Parathyroid adenoma (tissue), 2 donors: ENCODE results near the gene NRXN3.

Experiments used
- H2AFZ ChIP-seq: fragments of 300-600 bp; sonication (generic); one replicate; pipeline ENCODE4 v1.7.0; 2017; ENCODE audit warnings: antibody characterized with exemption, mild to moderate bottlenecking
- H3K27ac ChIP-seq: fragments of 300-600 bp; sonication (generic); one replicate; pipeline ENCODE4 v1.7.0; 2017
- H3K27me3 ChIP-seq: fragments of 300-600 bp; sonication (generic); one replicate; pipeline ENCODE4 v1.7.0; 2017; ENCODE audit warnings: low read length; ENCODE audit not compliant: control insufficient read depth, insufficient read depth
- H3K36me3 ChIP-seq: fragments of 300-600 bp; sonication (generic); one replicate; pipeline ENCODE4 v1.7.0; 2017; ENCODE audit warnings: low read length; ENCODE audit not compliant: control insufficient read depth, insufficient read depth
- H3K4me1 ChIP-seq: fragments of 300-600 bp; sonication (generic); one replicate; pipeline ENCODE4 v1.7.0; 2017; ENCODE audit warnings: control low read depth
- H3K4me2 ChIP-seq: fragments of 300-600 bp; sonication (generic); one replicate; pipeline ENCODE4 v1.7.0; 2017; ENCODE audit warnings: low read length
- H3K4me3 ChIP-seq: fragments of 300-600 bp; sonication (generic); one replicate; pipeline ENCODE4 v1.7.0; 2017; ENCODE audit warnings: low read depth, low read length
- H3K79me2 ChIP-seq: fragments of 300-600 bp; sonication (generic); one replicate; pipeline ENCODE4 v1.7.0; 2017; ENCODE audit warnings: control low read depth
- H3K9ac ChIP-seq: fragments of 300-600 bp; sonication (generic); one replicate; pipeline ENCODE4 v1.7.0; 2017; ENCODE audit warnings: mild to moderate bottlenecking
- H3K9me3 ChIP-seq: fragments of 300-600 bp; sonication (generic); one replicate; pipeline ENCODE4 v1.7.0; 2017; ENCODE audit warnings: low read length; ENCODE audit not compliant: control insufficient read depth
- CTCF ChIP-seq: fragments of 300-600 bp; sonication (generic); IDR thresholded peaks from one replicate; pipeline ENCODE4 v1.7.0; 2017; ENCODE audit warnings: antibody characterized with exemption, mild to moderate bottlenecking
- donor health status: primary hyperparathyroidism.

NRXN3 gene

GRCh38 chr14:79878229-79878628 is 1708.1 kb downstream of the NRXN3 start:
- H2AFZ ChIP-seq = no peak overlapping the region
- no peak overlapping the region for H3K4me3 ChIP-seq
- no peak overlapping the region for H3K9ac ChIP-seq
- no peaks in the 10 kb centered on the region for H3K79me2 ChIP-seq
- H3K4me1 ChIP-seq = no peaks in the 10 kb centered on the region
- no peak overlapping the region for H3K27ac ChIP-seq
- no peak for TF ChIP-seq CTCF
- no peak overlapping the region for H3K4me2 ChIP-seq
- H3K36me3 ChIP-seq = no peaks in the 10 kb centered on the region
- no peaks in the 10 kb centered on the region for H3K9me3 ChIP-seq
- H3K27me3 ChIP-seq = no peaks in the 10 kb centered on the region

GRCh38 chr14:79878785-79879184 is 1708.6 kb downstream of the NRXN3 start:
- H3K79me2 ChIP-seq = no peaks in the 10 kb centered on the region
- H3K4me3 ChIP-seq = no peak overlapping the region
- H3K9me3 ChIP-seq = no peaks in the 10 kb centered on the region
- no peaks in the 10 kb centered on the region for H3K4me1 ChIP-seq
- no peaks in the 10 kb centered on the region for H3K27me3 ChIP-seq
- TF ChIP-seq CTCF = no peak
- H3K27ac ChIP-seq = no peak overlapping the region
- H3K4me2 ChIP-seq = no peak overlapping the region
- no peaks in the 10 kb centered on the region for H3K36me3 ChIP-seq
- H2AFZ ChIP-seq = no peak overlapping the region
- no peak overlapping the region for H3K9ac ChIP-seq

- Histone ChIP-seq H3K27ac (no peak overlapping the region), H2AFZ (no peak overlapping the region), H3K9ac (no peak overlapping the region), H3K79me2 (no peaks in the 10 kb centered on the region), H3K4me1 (no peaks in the 10 kb centered on the region), H3K36me3 (no peaks in the 10 kb centered on the region), H3K4me2 (no peak overlapping the region), H3K9me3 (no peaks in the 10 kb centered on the region), H3K4me3 (no peak overlapping the region), H3K27me3 (no peaks in the 10 kb centered on the region)
- TF ChIP-seq CTCF = no peak
Observed at GRCh38 chr14:79881299-79881698, 1711.1 kb downstream of the NRXN3 start.

- Histone ChIP-seq H3K36me3 (no peaks in the 10 kb centered on the region), H3K4me1 (no peaks in the 10 kb centered on the region), H3K4me3 (no peak overlapping the region), H3K79me2 (no peaks in the 10 kb centered on the region), H3K4me2 (no peak overlapping the region), H3K9me3 (no peaks in the 10 kb centered on the region), H3K9ac (no peak overlapping the region), H3K27ac (no peak overlapping the region), H2AFZ (no peak overlapping the region), H3K27me3 (no peaks in the 10 kb centered on the region)
- TF ChIP-seq CTCF = no peak
Observed at GRCh38 chr14:79890527-79890926, 1720.4 kb downstream of the NRXN3 start.

- no peak overlapping the region for H3K27ac ChIP-seq
- H3K4me2 ChIP-seq = no peak overlapping the region
- H2AFZ ChIP-seq = no peak overlapping the region
- no peak for TF ChIP-seq CTCF
- no peaks in the 10 kb centered on the region for H3K79me2 ChIP-seq
- H3K27me3 ChIP-seq = no peaks in the 10 kb centered on the region
- H3K9me3 ChIP-seq = no peaks in the 10 kb centered on the region
- no peaks in the 10 kb centered on the region for H3K36me3 ChIP-seq
- no peak overlapping the region for H3K9ac ChIP-seq
- no peaks in the 10 kb centered on the region for H3K4me1 ChIP-seq
- H3K4me3 ChIP-seq = no peak overlapping the region
Observed at GRCh38 chr14:79896009-79896408, 1725.8 kb downstream of the NRXN3 start.
